Measurements from ENCODE around the gene TCHP. TPM values are rescaled to one million over a fixed set of nuclear protein-coding genes. Genes with fewer than 3 reads are reported as not detected.

TCHP gene
- total RNA-seq, 1 donor from 2014 or later, result 27.6 TPM

DNA sequence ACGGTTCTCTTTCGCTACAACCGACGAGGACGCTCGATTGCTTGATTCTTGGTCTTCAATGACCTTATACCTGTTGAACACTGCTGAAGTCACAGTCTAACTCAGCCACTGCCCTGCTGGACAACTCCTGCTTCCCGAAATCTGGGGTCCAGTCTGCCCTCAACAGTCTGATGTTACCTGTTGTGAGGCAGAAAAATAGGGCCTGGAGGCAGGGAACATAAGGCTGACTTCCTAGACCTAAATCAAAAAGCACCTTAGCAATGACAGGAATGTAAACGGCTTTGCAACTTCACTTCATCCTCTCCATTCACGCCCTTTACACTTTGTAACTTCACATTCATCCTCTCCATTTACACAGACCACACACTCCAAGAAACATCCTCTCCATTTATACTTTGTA, 19.1 kb upstream of the TCHP start:
- TF ChIP-seq, protein P1, sequence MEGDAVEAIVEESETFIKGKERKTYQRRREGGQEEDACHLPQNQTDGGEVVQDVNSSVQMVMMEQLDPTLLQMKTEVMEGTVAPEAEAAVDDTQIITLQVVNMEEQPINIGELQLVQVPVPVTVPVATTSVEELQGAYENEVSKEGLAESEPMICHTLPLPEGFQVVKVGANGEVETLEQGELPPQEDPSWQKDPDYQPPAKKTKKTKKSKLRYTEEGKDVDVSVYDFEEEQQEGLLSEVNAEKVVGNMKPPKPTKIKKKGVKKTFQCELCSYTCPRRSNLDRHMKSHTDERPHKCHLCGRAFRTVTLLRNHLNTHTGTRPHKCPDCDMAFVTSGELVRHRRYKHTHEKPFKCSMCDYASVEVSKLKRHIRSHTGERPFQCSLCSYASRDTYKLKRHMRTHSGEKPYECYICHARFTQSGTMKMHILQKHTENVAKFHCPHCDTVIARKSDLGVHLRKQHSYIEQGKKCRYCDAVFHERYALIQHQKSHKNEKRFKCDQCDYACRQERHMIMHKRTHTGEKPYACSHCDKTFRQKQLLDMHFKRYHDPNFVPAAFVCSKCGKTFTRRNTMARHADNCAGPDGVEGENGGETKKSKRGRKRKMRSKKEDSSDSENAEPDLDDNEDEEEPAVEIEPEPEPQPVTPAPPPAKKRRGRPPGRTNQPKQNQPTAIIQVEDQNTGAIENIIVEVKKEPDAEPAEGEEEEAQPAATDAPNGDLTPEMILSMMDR (conservative IDR thresholded peaks at IDR 0.05), result no peak
- H3K4me1 Mint-ChIP-seq, result peaks cover 39% of the 10 kb centered on the region
- no peak for DNase-seq (ENCODE audit: low read depth, low spot score)

DNA sequence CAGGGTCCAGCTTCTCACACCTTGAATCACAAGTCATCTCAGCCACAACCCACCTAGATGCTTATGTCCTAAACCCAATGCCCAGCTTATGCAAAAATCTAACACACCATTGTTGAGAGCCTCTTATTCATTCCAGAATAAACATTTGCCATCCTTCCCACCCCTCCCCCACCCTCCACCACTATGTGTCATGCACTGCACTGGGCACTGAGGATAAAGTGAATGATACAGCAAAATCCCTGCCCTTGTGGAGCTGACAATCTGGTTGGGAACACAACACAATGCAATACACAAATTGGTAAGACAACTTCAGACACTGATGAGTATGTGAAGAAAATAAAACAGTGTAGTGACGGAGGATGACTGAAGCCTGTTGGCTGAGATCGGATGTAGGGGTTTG, 18.3 kb upstream of the TCHP start:
- Mint-ChIP-seq H3K27ac (ENCODE audit: unreplicated experiment) (no peak overlapping the region), H3K4me3 (peak overlapping the region; percentile 93)
- TF ChIP-seq, protein P1 (conservative IDR thresholded peaks at IDR 0.05), result no peak

More for the DNA sequence above, 19.1 kb upstream of the TCHP start:
- Mint-ChIP-seq H3K27ac (ENCODE audit: unreplicated experiment) (no peak overlapping the region), H3K36me3 (ENCODE audit: low read depth) (no peaks in the 10 kb centered on the region), H3K9me3 (no peaks in the 10 kb centered on the region), H3K27me3 (ENCODE audit: low read depth) (peaks cover 41% of the 10 kb centered on the region), H3K4me3 (peak overlapping the region; percentile 93)

DNA sequence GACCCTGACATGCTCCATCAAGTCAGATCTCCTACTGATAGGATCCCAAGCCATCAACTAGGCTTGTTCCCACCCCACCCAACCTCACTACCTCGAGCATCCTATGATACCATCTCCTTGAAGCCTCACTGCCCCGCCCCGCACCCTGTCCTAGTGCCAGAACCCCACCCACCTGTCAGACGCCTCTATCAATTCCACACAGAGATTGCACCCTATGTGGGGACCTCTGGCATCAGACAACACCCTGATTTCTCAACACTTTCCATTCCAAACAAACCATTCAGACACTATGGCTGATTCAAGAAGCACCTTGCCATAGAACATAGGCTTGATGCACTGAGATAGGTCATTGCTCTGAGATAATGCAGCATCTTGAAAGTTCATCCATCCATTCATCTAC, 16.6 kb upstream of the TCHP start:
- DNase-seq (ENCODE audit: low read depth, low spot score), result no peak
- Mint-ChIP-seq H3K36me3 (ENCODE audit: low read depth) (no peaks in the 10 kb centered on the region), H3K4me3 (peak overlapping the region; percentile 64), H3K9me3 (no peaks in the 10 kb centered on the region), H3K27ac (ENCODE audit: unreplicated experiment) (no peak overlapping the region), H3K27me3 (ENCODE audit: low read depth) (peaks cover 49% of the 10 kb centered on the region), H3K4me1 (peaks cover 23% of the 10 kb centered on the region)
- TF ChIP-seq, protein P1 (conservative IDR thresholded peaks at IDR 0.05), result no peak

More for the DNA sequence above, 18.3 kb upstream of the TCHP start:
- H3K36me3 Mint-ChIP-seq (ENCODE audit: low read depth), result no peaks in the 10 kb centered on the region
- DNase-seq (ENCODE audit: low read depth, low spot score), result no peak
- peaks cover 46% of the 10 kb centered on the region for H3K27me3 Mint-ChIP-seq (ENCODE audit: low read depth)
- peaks cover 39% of the 10 kb centered on the region for H3K4me1 Mint-ChIP-seq
- no peaks in the 10 kb centered on the region for H3K9me3 Mint-ChIP-seq

DNA sequence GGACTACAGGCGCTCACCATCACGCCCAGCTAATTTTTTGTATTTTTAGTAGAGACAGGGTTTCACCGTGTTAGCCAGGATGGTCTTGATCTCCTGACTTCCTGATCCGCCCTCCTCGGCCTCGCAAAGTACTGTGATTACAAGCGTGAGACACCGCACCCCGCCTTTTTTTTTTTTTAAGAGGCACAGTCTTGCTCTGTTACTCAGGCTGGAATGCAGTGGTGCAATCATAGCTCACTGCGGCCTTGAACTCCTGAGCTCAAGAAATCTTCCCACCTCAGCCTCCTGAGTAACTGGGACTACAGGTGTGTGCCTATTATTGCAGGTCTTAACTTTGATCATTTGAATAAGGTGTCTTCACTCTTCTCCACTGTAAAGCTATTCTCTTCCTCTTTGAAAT, 14.5 kb upstream of the TCHP start:
- H3K27me3 Mint-ChIP-seq (ENCODE audit: low read depth), result peaks cover 51% of the 10 kb centered on the region
- no peaks in the 10 kb centered on the region for H3K36me3 Mint-ChIP-seq (ENCODE audit: low read depth)
- DNase-seq (ENCODE audit: low read depth, low spot score), result no peak
- no peak overlapping the region for H3K4me3 Mint-ChIP-seq
- no peaks in the 10 kb centered on the region for H3K9me3 Mint-ChIP-seq
- TF ChIP-seq, protein P1 (conservative IDR thresholded peaks at IDR 0.05), result no peak
- H3K27ac Mint-ChIP-seq (ENCODE audit: unreplicated experiment), result no peak overlapping the region
- peaks cover 15% of the 10 kb centered on the region for H3K4me1 Mint-ChIP-seq

DNA sequence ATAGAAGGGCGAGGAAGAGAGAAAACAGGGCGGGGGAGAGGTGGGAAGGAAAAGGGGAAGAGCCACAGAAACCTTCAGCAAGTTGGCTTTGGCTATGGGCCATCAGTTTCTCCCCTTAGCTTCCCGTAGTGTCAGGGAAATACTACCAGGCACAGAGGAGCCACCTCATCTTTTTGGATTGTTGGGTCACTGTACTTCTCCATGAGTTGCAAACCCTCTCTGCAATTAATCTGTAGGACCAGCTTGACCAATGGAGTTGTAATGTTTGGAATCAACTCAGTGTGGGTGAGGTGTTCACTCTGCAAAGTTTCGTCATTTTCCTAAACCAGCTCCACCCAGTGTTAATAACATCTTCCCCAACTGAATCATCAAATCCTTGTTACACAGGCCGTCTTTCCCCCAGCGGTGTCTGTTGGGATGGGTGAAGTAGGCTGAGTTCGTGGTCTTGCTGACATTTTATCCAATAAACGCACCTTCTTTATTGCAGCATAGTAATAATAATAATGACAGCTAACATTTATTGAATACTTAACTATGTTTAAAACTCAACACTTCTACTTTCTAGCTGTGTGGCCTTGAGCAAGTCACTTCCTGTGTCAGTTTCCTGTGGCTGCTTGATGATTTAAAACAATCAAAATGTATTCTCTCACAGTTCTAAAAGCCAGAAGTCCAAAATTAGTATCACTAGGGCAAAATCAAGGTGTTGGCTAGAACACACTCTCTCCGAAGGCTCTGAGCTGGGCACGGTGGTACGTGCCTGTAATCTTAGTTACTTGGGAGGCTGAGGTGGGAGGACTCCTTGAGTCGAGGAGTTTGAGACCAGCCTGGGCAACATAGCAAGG, 11.7 kb upstream of the TCHP start:
- H3K27ac Mint-ChIP-seq (ENCODE audit: unreplicated experiment), result peak overlapping the region; percentile 43
- TF ChIP-seq, protein P1 (conservative IDR thresholded peaks at IDR 0.05), result no peak
- peaks cover 38% of the 10 kb centered on the region for H3K27me3 Mint-ChIP-seq (ENCODE audit: low read depth)
- H3K4me3 Mint-ChIP-seq, result no peak overlapping the region
- no peak for DNase-seq (ENCODE audit: low read depth, low spot score)
- H3K9me3 Mint-ChIP-seq, result no peaks in the 10 kb centered on the region
- no peaks in the 10 kb centered on the region for H3K36me3 Mint-ChIP-seq (ENCODE audit: low read depth)
- peaks cover 7% of the 10 kb centered on the region for H3K4me1 Mint-ChIP-seq
